Stimulated activated CD8-positive, alpha-beta memory T cell treated with anti-CD3 and anti-CD28 coated beads, Interleukin-2, amount 100 ng/mL, for 48 hours (primary cell): Measurements from ENCODE around the gene ZNF175.

Experiments used
- DNase-seq, 2 donors: peaks; one replicate each; pipeline ENCODE4 v3.0.0-alpha.2; 2020; ENCODE audit warnings: low read depth in 2 of 2

The ZNF175 gene

DNA sequence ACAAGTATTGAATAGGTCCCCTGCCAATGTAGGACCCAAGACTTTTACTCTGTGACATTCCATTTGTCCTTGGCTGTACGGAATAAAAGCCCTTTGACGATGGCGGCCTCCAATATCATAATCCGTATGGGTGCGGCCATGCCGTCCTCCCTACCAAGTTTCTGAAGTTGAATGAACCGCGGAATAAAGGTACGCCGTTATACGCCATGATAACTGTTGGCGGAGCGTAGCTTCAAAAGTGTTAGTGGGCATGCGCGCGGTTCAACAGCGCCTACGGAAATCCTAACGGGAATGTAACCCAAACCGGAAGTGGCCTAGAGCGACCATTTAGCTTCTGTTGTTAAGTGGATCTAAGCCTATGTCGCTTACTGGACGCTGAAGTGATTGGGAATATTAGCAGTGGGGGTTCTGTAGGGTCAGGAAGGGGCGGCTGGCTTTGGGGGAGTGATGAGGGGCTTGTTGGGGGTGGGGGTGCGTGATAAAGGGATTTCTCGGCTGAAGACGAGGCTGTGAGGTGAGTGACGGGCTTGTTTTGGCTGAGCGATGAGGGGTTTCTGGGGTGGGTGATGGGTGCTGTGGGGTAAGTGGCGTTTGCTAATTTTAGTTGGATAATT lies at the start of gene ZNF175:
Gene ZNF175, plus strand, starts transcription at position 322 of the 614 bp plus-strand sequence. CDS start 2,047 bp downstream, outside the sequence.
- DNase-seq = peak; percentile 68 to 82

DNA sequence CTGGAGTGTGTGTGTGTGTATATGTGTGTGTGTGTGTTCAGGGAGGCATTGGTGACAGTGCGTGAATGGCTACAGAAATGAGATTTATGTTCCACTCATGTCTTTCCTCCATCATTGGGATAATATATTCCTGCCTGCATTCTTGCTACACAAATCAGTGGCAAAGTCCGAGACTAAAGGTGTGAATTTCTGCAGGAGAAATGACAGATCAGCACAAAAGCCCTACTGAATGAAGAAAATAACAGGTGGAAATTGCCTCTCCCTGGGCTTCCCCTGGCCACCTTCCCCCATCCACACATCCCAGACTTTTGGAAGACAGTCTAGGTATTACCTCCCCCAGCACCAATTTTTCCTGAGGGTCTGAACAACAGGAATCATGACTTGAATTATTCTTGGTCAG lies 49.7 kb upstream of the ZNF175 start:
- no peak for DNase-seq

DNA sequence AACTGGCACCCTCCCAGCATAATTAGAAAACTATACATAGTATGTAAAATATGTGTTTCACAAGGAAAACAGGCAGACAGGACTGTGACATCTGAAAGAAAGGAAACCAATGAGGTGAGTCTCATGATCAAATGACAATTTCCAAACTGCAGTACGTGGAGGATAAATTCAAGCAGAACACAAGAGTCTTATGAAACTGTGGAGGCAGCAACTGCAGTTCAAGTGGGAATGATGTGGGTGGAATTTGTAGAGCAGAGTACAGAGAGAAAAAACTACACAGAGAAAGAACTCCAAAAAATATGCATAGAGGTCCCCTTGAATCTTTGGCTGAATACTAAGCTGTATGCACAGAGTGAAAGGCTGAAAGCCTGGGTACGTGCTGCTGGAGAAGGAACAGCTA lies 49.3 kb upstream of the ZNF175 start:
- no peak for DNase-seq

DNA sequence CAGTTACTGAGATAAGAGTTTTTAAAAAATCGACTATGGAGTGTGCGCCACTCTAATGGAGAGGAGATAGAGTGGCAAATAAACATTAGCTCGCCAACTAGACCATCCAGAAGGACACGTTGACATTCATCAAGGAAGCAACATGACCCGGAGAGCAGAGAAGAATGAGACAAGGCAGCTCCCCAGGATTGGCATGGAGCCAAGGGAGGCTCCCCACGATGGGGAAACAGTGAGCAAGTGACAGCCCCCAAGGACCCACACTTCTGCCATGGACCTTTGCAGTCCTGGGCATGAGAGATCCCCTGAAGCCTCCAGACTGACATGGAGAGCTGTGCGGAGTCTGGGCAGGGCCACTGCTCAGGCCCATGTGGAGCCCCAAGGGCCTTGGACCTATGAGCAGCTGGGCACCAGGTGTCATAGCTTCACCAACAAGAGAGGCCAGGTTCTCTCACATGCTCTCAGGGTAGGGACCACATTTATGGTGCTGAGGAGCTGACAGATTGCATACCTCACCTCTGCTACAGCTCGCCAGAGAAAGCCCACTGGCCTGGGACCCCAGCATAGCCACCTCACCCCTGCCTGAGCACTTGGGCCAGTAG lies 46.3 kb upstream of the ZNF175 start:
- no peak for DNase-seq

DNA sequence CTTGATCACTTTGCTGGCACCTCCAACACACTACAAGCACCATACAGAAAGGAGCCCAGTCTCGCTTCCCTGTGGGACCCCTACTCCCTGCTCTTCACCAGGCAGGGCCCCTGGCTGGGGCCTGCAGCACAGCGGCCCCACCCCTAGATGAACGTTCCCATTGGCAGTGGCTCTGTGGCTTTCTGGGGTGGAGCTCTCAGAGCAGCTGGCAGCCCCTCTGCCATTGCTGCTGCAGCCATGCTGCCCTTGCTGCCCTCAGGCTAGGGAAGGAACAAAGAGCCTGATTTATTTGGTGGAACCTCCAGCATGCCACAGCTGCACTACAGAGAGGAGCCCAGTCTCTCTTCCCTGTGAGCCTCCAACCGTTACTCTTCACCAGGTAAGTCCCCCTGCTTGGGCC lies 45.4 kb upstream of the ZNF175 start:
- DNase-seq = no peak

DNA sequence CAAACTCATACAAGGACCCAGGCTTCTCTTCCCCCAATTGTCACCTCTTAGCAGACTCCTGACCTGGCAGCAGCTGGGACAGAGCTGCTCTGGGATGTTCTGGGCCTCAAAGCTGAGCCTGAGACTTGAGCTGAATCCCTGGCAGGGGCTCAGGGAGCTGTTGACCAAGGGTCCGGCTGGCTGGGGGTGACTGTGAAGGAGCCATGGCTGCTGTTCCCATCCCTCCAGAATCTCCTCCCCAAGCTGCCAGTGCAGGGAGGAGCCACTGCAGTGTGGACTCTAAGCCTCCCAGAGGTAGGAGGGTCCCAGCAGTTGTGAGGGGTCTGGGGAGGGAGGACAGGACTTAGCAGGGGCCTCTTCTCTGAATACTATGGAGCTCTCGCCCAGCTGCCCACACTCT lies 41.8 kb upstream of the ZNF175 start:
- no peak for DNase-seq

DNA sequence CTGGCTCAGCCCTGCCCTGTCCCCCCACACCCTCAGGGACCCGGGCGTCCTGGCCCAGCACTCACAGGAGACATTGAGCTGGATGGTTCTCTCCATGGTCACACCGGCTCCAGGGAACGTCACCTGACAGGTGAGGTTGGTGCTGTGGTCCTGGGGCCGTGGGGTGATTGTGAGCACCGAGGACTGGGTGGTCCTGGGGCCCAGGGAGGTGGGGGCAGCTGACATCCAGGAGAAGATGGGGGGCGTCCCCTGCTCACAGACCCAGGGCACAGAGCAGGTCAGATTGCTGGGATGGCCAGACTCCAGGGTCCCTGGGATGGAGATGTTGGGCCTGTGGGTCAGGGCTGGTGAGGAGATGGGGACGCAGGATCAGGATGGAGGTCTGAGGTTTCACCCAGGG lies 40.5 kb upstream of the ZNF175 start:
- no peak for DNase-seq

DNA sequence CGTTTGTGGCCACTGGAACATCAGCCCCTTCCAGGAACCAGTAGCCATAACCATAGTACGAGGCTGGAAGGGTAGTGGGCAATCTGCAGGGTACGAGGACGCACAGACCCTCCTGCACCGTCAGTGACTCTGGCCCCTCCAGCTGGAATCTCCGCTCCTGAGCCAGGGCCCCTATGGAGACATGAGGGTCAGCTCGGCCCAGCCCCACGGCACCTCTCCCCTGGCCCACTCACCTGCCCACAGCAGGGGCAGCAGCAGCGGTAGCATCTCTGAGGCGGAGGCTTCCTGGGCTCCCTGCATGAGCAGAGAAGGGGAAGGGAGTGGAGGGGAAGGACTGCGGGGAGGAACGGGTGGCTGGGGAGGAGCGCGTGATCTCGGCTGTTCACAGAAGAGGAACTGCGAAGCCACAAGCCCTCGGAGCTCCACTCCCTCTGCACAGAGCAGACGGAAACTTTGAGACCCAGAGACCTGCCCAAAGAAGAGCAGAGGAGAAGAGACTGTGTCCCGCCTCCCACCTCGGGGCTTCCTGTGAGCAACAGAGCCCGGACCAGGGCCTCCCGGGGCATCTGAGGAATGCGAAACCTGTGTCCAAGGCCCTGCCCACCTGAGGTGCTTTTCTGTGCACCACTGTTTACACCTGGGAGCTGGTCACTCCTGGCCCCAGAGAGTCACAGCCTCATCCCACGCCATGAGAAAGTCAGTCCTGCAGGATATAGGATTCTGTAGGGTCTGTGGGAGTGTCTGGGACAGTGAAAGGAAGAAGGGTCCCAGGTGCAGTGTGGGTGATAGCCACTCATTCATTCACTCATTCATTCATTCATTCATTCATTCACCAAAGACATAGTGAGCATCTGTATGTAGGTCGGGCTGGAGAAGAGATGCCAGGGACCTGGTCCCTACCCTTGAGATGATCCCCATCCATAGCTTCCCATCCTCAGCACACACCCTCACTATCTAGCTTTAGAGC lies 39.5 kb upstream of the ZNF175 start, which contains the start of gene SIGLEC6:
Gene SIGLEC6, minus strand, starts transcription at position 322 of the 967 bp plus-strand sequence. Its CDS starts 22 bp downstream, at position 300.
- DNase-seq = peak in 1 of 2 donors; percentile 18

DNA sequence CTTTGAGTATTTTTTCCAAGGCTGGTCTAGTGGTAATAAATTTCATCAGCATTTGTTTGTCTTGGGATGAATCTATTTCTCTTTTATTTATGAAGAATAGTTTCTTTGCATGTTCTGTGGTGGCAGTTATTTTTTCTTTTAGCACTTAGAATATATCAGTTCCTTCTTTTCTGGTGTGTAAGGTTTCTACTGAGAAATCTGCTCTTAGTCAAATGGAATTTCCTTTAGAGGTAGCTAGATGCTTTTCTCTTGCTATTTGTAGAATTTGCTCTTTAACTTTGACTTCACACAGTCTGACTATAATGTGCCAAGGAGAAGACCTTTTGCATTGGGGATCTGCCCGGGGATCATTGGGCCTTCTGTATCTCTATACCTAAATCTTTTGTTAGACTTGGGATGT lies 35.5 kb upstream of the ZNF175 start:
- DNase-seq = no peak

DNA sequence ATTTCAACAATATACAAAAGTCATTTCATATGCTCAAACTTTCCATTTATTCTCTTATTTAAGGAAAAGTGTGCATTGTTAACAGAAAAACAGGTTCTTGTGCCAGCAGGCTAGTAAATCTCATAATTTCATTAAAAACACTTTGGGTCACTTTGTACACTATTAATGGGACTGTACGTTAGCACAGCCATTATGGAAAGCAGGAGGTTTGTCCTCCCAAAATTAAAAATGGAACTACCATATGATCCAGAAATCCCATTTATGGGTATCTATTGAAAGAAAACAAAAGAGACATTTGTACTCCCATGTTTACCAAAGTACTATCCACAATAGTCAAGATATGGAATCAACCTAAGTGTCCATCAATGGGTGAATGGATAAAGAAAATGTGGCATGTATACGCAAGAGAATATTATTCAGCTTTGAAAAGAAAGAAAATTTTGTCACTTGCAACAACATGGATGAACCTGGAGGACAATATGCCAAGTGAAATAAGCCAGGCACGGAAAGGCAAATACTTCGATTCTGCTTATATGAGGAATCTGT lies 31.2 kb upstream of the ZNF175 start:
- no peak for DNase-seq

DNA sequence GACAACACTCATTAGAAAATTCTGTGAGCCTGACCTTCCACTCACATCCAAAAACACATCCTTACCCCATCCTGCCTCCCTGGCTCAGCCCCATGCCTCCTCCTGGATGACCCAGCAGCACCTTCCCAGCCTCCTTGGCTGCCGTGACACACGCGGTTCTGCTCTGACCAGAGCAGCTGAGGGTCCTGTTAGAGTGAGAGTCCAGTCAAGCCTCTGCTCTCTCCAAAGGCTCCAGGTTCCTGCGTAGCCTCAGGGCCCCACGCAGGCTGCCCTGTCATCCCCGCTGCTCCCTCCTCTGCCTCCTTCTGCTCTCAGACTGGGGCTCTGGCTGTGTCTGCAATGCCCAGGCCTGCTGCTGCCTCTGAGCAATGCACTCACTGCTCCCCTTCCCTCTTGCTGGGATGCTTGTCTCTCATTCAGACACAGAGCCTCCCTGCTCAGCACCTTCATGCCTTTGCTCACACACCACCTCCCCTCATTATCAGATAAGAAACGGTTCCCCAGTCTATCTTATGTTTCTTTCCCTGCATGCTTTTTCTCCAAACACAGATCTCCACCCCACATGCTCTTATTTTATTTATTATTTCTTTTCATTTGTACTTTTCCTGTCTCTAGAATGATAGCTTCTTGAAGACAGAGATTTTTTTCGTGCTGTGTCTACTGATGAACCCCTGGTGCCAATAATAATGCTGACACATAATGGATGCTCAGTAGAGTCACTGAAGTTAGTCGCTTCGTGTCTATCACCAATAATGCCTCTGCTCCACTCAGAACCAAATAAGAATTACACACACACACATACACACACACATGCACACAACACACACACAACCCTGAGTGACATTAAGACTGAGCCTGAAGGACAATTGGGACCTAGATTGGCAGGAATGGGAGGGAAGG lies 29.4 kb upstream of the ZNF175 start:
- no peak for DNase-seq

DNA sequence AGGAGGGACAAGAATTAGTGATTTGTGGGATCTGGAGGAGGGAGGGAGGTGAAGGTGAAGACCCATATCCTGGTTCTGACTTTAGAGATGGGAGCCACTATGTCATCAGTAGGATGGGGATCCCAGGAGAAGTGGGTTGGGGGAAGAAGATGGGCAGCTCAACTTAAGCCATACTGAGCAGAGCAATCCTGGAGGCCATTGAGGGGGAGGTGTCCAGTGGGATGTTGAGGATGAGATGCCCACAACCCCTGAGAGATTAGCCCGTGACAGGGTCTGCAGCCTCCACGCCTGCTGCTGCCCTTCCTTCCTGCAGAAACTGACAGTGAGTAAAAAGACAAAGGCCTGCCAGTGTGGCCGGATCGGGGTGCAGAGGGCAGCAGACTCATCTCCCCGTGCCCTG lies 28.4 kb upstream of the ZNF175 start:
- no peak for DNase-seq

DNA sequence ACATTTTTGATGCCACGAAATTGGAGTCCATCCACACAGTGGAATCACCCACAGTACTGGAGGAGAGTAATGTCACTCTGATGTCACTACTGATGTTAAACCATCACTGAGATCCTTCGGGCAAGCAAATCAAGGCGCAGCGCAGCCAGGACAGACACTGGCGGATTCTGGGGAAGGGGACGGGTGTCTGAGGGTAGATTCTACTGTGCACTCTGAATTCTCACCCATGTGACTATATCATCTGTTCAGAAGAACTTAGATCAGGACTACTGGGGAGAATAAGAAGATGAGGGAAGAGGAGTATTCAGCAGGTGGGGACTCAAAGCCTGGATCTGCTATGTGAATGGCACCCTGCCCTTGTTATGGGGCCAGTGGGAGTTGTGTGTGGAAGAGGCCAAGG lies 27.0 kb upstream of the ZNF175 start:
- no peak for DNase-seq

DNA sequence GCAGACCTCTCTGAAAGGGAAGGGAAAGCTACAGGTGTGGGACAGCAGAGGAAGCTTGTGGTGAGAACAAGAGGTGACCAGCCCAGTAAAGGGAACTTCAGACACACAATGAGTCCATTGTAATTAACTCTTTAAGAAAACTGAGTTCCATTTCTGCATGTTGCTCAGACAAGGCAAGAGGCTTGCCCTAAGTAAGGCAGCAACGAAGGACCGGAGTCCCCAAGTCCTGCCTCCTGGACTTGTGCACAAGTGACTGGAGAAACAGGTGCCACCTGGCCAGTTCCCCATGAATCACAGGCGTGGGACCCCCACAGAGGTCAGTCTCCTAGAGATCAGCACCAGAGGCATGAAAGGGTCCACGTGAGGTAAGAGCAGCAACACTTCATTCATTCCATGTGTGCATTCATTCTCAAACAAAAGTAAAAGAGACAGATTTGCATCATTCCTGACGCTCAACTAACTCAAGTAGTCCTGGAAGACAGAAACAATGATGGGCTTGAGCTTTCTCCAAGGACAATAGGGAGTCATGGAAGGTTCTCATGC lies 24.9 kb upstream of the ZNF175 start:
- no peak for DNase-seq

DNA sequence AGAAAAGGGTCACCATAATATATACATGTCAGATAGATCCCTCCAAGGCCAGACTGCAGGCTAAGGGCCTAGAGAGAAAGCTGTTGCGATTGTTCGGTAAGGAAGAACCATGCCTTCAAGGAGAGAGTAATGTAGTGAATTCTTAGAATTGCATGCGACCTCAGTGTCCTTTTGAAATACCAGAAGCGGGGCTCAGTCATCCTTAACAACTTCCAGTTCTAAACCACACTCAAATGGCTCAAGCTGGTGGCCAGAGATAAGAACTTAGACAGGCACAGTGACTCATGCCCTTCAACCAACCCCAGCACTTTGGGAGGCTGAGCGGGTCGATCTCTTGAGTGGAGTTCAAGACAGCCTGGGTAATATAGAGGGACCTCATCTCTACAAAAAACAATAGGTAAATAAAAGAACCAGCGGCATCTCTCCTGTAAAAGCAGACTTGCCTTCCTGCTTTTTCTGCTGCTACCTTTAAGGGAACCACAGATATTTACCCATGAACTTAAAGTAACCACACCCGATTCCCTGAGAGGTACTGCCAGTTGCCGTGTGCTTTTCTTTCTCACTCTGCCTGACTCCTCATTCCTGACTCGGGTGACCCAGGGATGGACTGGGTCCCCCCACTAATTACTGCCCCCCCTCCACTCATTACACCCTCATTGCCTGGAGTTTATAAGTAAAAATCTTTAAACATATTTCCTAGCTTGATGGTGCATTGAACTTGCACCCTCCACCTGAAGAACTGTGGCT lies 24.3 kb upstream of the ZNF175 start:
- DNase-seq = no peak

DNA sequence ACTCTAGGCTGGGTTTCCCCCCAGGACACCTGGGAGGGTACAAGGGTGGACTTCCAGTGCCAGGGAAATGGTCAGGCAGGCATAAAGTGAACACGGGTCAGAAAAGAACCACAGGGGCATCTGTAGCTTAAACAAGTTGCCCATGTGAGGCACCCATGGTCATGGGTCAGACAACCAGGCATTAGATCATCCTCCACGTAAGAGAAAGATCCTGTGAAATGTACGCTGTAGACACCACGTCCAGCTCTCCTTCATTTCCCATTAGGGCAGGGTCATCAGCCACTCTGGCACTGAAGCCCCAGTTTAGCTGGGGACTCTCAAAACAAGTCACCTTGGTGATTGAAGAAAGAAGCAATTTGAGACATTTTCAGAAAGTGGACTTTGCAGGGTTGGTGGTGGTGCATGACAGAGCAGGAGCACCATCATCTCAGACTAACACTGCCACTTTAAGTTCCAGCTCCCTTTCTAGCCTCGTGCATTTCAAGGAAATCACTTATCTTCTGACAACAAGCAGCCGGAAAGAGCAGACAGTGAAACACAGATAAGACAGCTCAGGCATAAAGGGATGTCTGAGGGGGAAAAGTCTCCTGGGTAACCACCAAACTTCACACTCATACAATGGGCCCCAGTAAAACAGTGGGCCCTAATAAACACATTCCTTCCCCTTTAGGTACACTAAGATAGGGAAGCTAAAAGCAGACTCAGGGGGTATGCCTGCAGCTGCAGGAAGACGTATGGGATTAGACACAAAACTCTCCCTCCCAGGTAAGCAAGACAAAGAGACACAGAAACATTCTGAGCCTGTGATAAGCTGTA lies 23.5 kb upstream of the ZNF175 start:
- no peak for DNase-seq

DNA sequence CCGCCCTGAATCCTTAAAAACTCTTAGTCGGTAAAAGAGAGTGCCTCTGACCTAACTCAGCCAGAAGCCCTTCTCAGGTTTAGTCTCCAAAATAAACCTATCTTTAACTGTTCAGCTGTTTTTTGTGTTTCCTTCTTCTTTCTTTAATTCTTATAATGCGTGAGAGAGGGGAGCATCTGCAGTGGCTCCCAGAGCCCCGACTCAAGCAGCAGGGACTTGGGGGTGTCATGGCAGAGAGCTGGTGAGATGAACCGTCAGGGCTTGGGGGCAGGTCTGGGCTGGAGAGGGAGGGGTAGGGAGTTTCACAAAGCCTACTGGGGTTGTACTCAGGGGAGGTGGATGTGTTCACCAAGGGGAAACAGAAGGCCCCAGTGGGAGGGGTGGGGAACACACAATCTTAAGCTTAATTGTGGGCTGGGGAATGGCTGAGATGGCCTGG lies 22.9 kb upstream of the ZNF175 start:
- DNase-seq = no peak

DNA sequence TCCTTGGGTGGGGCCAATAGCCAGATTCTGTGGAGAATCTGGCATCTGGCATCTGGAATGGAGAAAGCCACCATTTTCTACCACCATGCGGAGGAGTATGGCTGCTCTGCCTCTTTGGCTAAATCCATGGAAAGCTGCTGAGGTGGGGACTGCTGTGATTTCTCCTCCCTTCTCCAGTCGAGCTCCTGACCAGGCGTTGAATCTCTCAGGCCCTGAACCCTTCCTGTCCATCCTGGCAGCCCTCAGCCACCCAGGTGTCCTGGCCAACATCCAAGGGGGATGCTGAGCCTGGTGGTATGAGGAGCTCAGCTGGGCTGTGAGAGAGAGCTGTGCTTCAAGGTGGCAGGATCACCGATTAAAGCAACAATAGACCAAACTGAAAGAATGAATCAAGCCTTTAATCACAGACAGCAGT lies 22.2 kb upstream of the ZNF175 start:
- no peak for DNase-seq
